ENCODE measurements around the gene CBX3.
A peak's percentile ranks its signal among the peaks of the same experiment; 100 is the strongest.
"Not testable (repeated sequence)": the region's sequence is repeated elsewhere in the genome, so short reads cannot be mapped to it uniquely, and the experiment has no call there.

The CBX3 gene

DNA sequence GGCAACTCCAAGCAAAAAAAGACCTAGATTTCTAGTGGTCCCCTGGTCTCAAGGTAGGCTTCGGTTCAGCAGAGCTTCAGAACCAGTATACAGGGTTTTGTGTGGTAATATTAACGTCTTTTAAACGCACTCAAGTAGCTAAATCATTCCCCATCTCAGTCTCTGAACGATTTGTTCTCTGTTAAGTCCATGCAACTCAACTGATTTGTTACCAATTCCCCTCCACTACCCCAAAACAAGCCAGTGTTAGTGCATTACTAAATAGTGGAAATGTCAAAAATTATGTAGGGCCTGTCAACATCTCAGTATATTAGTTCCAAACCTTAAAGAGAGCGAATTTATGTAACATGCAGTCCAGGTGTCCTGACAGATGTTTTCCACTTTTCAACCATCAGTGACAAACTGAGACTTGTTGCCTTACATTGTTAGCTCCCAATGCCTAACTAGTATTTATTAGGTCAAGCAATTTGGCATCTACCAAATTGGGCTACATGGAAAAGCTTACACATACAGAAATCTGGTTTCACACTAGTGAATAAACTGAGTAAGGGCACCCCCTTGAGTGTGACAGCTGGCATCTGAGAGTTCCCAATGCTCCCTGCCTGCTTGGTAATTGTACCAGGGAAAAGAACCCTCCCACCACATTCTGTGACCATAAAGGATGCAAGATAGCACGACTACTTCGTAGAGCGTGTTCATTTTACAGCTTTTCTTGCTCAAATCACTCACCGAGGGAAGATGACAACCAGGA, 13.2 kb upstream of the CBX3 start:
- no peak for TF ChIP-seq POLR2A (IDR thresholded peaks at IDR 0.05; ENCODE audit: low read depth, low read length)
- DNase-seq (ENCODE audit: insufficient read length, low spot score) (no peak), FAIRE-seq (peak; percentile 15)

DNA sequence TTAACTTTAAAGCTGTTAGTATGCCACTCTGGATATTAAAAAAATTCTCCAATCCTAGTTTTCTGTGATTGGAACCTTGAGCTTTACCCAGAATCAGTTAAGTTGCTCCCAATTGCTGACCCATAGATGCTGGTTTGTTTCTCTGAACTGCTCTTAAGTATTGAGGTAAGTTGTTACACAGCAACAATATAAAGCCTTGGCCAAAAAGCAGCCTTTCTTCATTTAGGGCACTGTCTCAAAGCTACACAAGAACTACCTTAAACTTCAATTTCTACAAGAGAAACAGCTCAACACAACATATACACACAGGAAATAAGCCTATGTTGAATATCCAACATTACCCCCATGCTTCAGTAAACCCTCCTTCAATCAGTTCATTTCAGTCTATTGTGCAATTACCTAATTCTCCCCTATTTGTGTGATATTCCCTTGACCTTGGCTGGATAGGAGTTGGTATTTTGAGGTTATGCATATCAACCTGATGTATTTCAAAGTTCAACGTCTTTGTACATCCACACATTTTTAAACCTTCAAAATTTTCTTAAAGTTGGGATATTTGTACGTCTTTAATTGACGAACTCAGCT, 12.5 kb upstream of the CBX3 start:
- FAIRE-seq = peak; percentile 41
- DNase-seq (ENCODE audit: insufficient read length, low spot score) = no peak
- no peak for TF ChIP-seq POLR2A (IDR thresholded peaks at IDR 0.05; ENCODE audit: low read depth, low read length)

- TF ChIP-seq POLR2A (IDR thresholded peaks at IDR 0.05; ENCODE audit: low read depth, low read length) = no peak
- no peak for FAIRE-seq
- no peak for DNase-seq (ENCODE audit: insufficient read length, low spot score)
These were observed 11.8 kb upstream of the CBX3 start for GRCh38 chr7:26189697-26190096.

GRCh38 chr7:26190417-26190869, 11.1 kb upstream of the CBX3 start:
- DNase-seq (ENCODE audit: insufficient read length, low spot score) (no peak), FAIRE-seq (no peak)
- TF ChIP-seq POLR2A (IDR thresholded peaks at IDR 0.05; ENCODE audit: low read depth, low read length) = no peak

DNA sequence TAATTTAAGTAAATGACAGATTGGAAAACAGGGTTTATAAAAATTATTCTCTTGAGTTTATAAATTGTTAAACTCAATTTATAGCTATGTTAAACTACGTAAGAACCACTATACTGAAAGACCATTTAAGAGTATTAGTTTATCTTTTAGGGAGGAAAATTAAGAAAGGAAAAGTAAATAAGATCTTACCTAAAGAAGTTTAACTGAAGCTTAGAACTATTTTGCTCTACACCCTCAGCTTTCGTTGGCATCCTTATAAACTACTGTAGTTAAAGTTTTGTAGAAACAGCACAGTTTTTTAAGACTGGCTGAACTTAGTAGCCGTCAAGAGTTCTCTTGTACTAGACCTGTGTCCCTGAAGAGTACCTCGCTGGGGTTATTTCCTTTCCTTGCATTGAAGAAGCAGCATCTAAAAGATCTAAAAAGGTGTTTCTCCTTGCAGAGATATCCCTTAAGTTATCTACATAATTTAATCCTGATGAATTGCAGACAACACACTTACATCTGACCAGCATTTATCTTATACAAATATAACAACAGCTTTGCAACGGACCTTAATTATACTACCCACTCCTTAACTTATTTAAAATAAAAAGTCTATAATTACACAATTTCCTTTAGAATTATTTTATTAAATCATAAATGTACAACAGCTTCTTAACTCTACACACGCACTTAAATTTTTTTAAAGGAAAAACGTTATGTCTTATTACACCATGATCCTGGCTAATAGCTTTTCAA, 10.1 kb upstream of the CBX3 start:
- no peak for DNase-seq (ENCODE audit: insufficient read length, low spot score)
- TF ChIP-seq POLR2A (IDR thresholded peaks at IDR 0.05; ENCODE audit: low read depth, low read length) = no peak
- FAIRE-seq = no peak

DNA sequence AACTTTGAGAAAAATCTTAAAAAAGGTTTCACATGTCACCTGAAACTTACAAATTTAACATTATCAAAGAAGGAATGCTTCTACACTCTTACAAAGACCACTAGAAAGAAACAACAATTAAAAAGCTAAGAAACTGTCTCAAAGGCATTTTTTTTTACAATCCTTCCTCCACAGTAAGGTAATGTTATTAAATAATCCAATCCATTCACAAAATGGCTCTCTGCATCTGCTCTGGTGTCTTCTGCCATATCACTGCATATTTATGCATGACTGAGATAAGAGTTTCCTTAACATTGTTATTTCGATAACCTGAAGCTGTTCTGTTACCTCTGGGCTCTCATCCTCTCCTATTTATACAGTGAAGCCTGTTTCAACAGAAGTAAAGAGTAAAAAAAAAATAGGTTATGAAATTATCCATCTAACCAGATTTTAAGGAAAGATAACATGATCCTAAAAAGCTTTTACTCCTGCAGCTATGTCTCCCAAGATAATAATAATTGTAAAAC, 9.5 kb upstream of the CBX3 start:
- DNase-seq (ENCODE audit: insufficient read length, low spot score) (no peak), FAIRE-seq (no peak)
- no peak for TF ChIP-seq POLR2A (IDR thresholded peaks at IDR 0.05; ENCODE audit: low read depth, low read length)

GRCh38 chr7:26192485-26193087, 9.0 kb upstream of the CBX3 start:
- no peak for TF ChIP-seq POLR2A (IDR thresholded peaks at IDR 0.05; ENCODE audit: low read depth, low read length)
- DNase-seq (ENCODE audit: insufficient read length, low spot score) (no peak), FAIRE-seq (peak; percentile 6)

GRCh38 chr7:26193432-26194207, 7.9 kb upstream of the CBX3 start:
- TF ChIP-seq POLR2A (IDR thresholded peaks at IDR 0.05; ENCODE audit: low read depth, low read length) = no peak
- peak; percentile 67 for FAIRE-seq
- DNase-seq (ENCODE audit: insufficient read length, low spot score) = no peak

- DNase-seq (ENCODE audit: insufficient read length, low spot score); FAIRE-seq: not testable (repeated sequence)
These were observed 6.8 kb upstream of the CBX3 start for GRCh38 chr7:26194764-26195163.

DNA sequence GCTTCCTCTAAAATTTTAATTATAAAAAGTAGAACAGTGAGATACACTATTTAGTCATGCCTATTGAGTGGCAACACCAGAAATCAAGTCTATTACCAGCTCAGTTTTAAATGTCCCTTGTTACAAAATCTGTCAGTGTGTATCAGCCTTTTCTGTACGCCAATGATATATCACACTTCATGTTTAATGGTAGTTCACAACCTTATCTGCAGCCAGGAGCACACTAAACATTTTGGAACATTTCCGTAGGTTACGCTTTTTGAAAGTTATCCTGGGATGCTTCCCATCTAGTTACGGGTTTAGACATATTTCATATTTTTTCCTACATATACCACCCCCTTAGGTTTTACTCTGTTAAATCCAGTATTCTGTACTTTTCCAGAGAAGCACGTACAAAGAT, 6.4 kb upstream of the CBX3 start:
- TF ChIP-seq POLR2A (IDR thresholded peaks at IDR 0.05; ENCODE audit: low read depth, low read length) = no peak
- DNase-seq (ENCODE audit: insufficient read length, low spot score) = no peak
- peak; percentile 41 for FAIRE-seq

GRCh38 chr7:26195867-26196657, 5.5 kb upstream of the CBX3 start:
- FAIRE-seq (no peak), DNase-seq (ENCODE audit: insufficient read length, low spot score) (no peak)

More at GRCh38 chr7:26195867-26196657, 5.5 kb upstream of the CBX3 start:
- TF ChIP-seq POLR2A (IDR thresholded peaks at IDR 0.05; ENCODE audit: low read depth, low read length) = no peak

Data from H54 (cell line).